ENCODE results near the gene CCDC92B.

Gene CCDC92B

GRCh38 chr17:2723505-2723996, 25.9 kb downstream of the CCDC92B start:
- peak overlapping the region in 1 of 7 experiments; percentile 63 for H3K4me3 ChIP-seq (ENCODE audit: control insufficient read depth in 1 of 7, extremely low read depth in 1 of 7, insufficient read depth in 4 of 7, low read depth in 2 of 7, low read length in 6 of 7)
- DNase-seq: no peak
- 94% methylated on average over 5 of the region's 18 CpGs for WGBS (ENCODE audit: insufficient coverage)

GRCh38 chr17:2722611-2723010, 26.8 kb downstream of the CCDC92B start:
- Histone ChIP-seq H3K9me3 (ENCODE audit: control extremely low read depth in 1 of 5, control insufficient read depth in 4 of 5, insufficient read depth in 2 of 5, low read depth in 1 of 5, low read length in 4 of 5) (no peaks in the 10 kb centered on the region), H3K27me3 (replicated peaks in 2 of 5; ENCODE audit: control insufficient read depth in 4 of 5, insufficient read depth in 5 of 5, low read length in 4 of 5) (peaks cover 0 to 13% (median 6%) of the 10 kb centered on the region in 5 experiments), H3K4me1 (ENCODE audit: control extremely low read depth in 1 of 4, control insufficient read depth in 4 of 4, insufficient read depth in 4 of 4, low read length in 3 of 4) (peaks cover 0 to 19% (median 12%) of the 10 kb centered on the region in 4 experiments), H3K27ac (ENCODE audit: insufficient read depth in 1 of 2, low read depth in 1 of 2, low read length in 2 of 2, poor library complexity in 1 of 2, severe bottlenecking in 2 of 2) (no peak overlapping the region), H3K36me3 (ENCODE audit: control insufficient read depth in 4 of 4, insufficient read depth in 4 of 4, low read length in 3 of 4) (no peaks in the 10 kb centered on the region), H3K4me3 (ENCODE audit: control insufficient read depth in 1 of 7, extremely low read depth in 1 of 7, insufficient read depth in 4 of 7, low read depth in 2 of 7, low read length in 6 of 7) (no peak overlapping the region)
- DNase-seq: no peak
- WGBS (ENCODE audit: insufficient coverage): 94% methylated on average over 5 of the region's 10 CpGs
- ChIA-PET POLR2A (no interaction called here), CTCF (no interaction called here)

More at GRCh38 chr17:2723505-2723996, 25.9 kb downstream of the CCDC92B start:
- CTCF ChIA-PET: interaction anchor here (1.3 to 1.9 kb wide), 2 partner anchors 10 to 19 kb away, joined by 3 to 8 read pairs; no protein-coding TSS in a partner anchor
- no peak overlapping the region for H3K27ac ChIP-seq (ENCODE audit: insufficient read depth in 1 of 2, low read depth in 1 of 2, low read length in 2 of 2, poor library complexity in 1 of 2, severe bottlenecking in 2 of 2)
- POLR2A ChIA-PET: no interaction called here
- no peaks in the 10 kb centered on the region for H3K9me3 ChIP-seq (ENCODE audit: control extremely low read depth in 1 of 5, control insufficient read depth in 4 of 5, insufficient read depth in 2 of 5, low read depth in 1 of 5, low read length in 4 of 5)
- peaks cover 0 to 14% (median 10%) of the 10 kb centered on the region in 4 experiments for H3K4me1 ChIP-seq (ENCODE audit: control extremely low read depth in 1 of 4, control insufficient read depth in 4 of 4, insufficient read depth in 4 of 4, low read length in 3 of 4)
- no peaks in the 10 kb centered on the region for H3K36me3 ChIP-seq (ENCODE audit: control insufficient read depth in 4 of 4, insufficient read depth in 4 of 4, low read length in 3 of 4)
- peaks cover 0 to 13% (median 6%) of the 10 kb centered on the region in 5 experiments for H3K27me3 ChIP-seq (replicated peaks in 2 of 5; ENCODE audit: control insufficient read depth in 4 of 5, insufficient read depth in 5 of 5, low read length in 4 of 5)

DNA sequence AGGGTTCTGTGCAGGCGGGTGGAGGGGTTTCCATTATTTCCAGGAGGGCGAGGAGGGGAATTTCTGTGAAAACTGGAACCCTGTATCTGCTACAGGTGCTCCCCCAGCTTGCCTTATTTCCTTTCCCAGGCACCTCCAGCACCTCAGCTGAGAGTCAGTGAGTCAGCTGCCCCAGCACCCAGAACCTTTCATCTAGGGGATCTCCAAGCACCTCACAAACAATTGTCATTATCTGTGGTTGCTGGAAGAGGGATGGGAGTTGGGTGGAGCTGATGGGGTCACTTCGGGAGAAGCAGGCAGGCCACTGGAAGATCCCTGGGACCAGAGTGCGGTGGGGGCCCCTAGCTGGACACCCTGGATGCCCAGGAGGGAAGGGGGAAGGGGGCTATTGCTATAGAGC, 27.8 kb downstream of the CCDC92B start:
- Histone ChIP-seq H3K36me3 (ENCODE audit: control insufficient read depth in 4 of 4, insufficient read depth in 4 of 4, low read length in 3 of 4) (no peaks in the 10 kb centered on the region), H3K27me3 (replicated peaks in 2 of 5; ENCODE audit: control insufficient read depth in 4 of 5, insufficient read depth in 5 of 5, low read length in 4 of 5) (peaks cover 0 to 13% (median 4%) of the 10 kb centered on the region in 5 experiments), H3K27ac (ENCODE audit: insufficient read depth in 1 of 2, low read depth in 1 of 2, low read length in 2 of 2, poor library complexity in 1 of 2, severe bottlenecking in 2 of 2) (no peak overlapping the region), H3K9me3 (ENCODE audit: control extremely low read depth in 1 of 5, control insufficient read depth in 4 of 5, insufficient read depth in 2 of 5, low read depth in 1 of 5, low read length in 4 of 5) (no peaks in the 10 kb centered on the region), H3K4me3 (ENCODE audit: control insufficient read depth in 1 of 7, extremely low read depth in 1 of 7, insufficient read depth in 4 of 7, low read depth in 2 of 7, low read length in 6 of 7) (no peak overlapping the region), H3K4me1 (ENCODE audit: control extremely low read depth in 1 of 4, control insufficient read depth in 4 of 4, insufficient read depth in 4 of 4, low read length in 3 of 4) (peaks cover 0 to 27% (median 18%) of the 10 kb centered on the region in 4 experiments)
- POLR2A ChIA-PET: no interaction called here
- WGBS (ENCODE audit: insufficient coverage): 100% methylated on average over 2 of the region's 4 CpGs
- no peak for DNase-seq
- CTCF ChIA-PET: no interaction called here

- no peak for DNase-seq
- H3K4me1 ChIP-seq (ENCODE audit: control extremely low read depth in 1 of 4, control insufficient read depth in 4 of 4, insufficient read depth in 4 of 4, low read length in 3 of 4): peaks cover 0 to 23% (median 19%) of the 10 kb centered on the region in 4 experiments
- WGBS (ENCODE audit: insufficient coverage): 82% methylated on average over 4 of the region's 4 CpGs
- no peaks in the 10 kb centered on the region for H3K36me3 ChIP-seq (ENCODE audit: control insufficient read depth in 4 of 4, insufficient read depth in 4 of 4, low read length in 3 of 4)
- POLR2A ChIA-PET: no interaction called here
- H3K27ac ChIP-seq (ENCODE audit: insufficient read depth in 1 of 2, low read depth in 1 of 2, low read length in 2 of 2, poor library complexity in 1 of 2, severe bottlenecking in 2 of 2): no peak overlapping the region
- H3K9me3 ChIP-seq (ENCODE audit: control extremely low read depth in 1 of 5, control insufficient read depth in 4 of 5, insufficient read depth in 2 of 5, low read depth in 1 of 5, low read length in 4 of 5): no peaks in the 10 kb centered on the region
- peaks cover 0 to 5% (median 0%) of the 10 kb centered on the region in 5 experiments for H3K27me3 ChIP-seq (replicated peaks in 2 of 5; ENCODE audit: control insufficient read depth in 4 of 5, insufficient read depth in 5 of 5, low read length in 4 of 5)
- no peak overlapping the region for H3K4me3 ChIP-seq (ENCODE audit: control insufficient read depth in 1 of 7, extremely low read depth in 1 of 7, insufficient read depth in 4 of 7, low read depth in 2 of 7, low read length in 6 of 7)
- CTCF ChIA-PET: interaction anchor here (0.5 to 1.3 kb wide), 2 partner anchors 14 to 126 kb away, joined by 4 read pairs; no protein-coding TSS in a partner anchor
Measured at GRCh38 chr17:2719861-2720260, 29.6 kb downstream of the CCDC92B start.

- Histone ChIP-seq H3K4me3 (ENCODE audit: control insufficient read depth in 1 of 7, extremely low read depth in 1 of 7, insufficient read depth in 4 of 7, low read depth in 2 of 7, low read length in 6 of 7) (no peak overlapping the region), H3K36me3 (ENCODE audit: control insufficient read depth in 4 of 4, insufficient read depth in 4 of 4, low read length in 3 of 4) (no peaks in the 10 kb centered on the region), H3K9me3 (ENCODE audit: control extremely low read depth in 1 of 5, control insufficient read depth in 4 of 5, insufficient read depth in 2 of 5, low read depth in 1 of 5, low read length in 4 of 5) (no peaks in the 10 kb centered on the region), H3K27ac (ENCODE audit: insufficient read depth in 1 of 2, low read depth in 1 of 2, low read length in 2 of 2, poor library complexity in 1 of 2, severe bottlenecking in 2 of 2) (no peak overlapping the region), H3K27me3 (replicated peaks in 2 of 5; ENCODE audit: control insufficient read depth in 4 of 5, insufficient read depth in 5 of 5, low read length in 4 of 5) (peaks cover 0 to 4% (median 0%) of the 10 kb centered on the region in 5 experiments), H3K4me1 (ENCODE audit: control extremely low read depth in 1 of 4, control insufficient read depth in 4 of 4, insufficient read depth in 4 of 4, low read length in 3 of 4) (peaks cover 0 to 15% (median 10%) of the 10 kb centered on the region in 4 experiments)
- POLR2A ChIA-PET: no interaction called here
- WGBS (ENCODE audit: insufficient coverage): 94% methylated on average over 4 of the region's 13 CpGs
- CTCF ChIA-PET: no interaction called here
- no peak for DNase-seq
Measured at GRCh38 chr17:2718150-2718938, 31.1 kb downstream of the CCDC92B start.

- POLR2A ChIA-PET: no interaction called here
- Histone ChIP-seq H3K9me3 (ENCODE audit: control extremely low read depth in 1 of 5, control insufficient read depth in 4 of 5, insufficient read depth in 2 of 5, low read depth in 1 of 5, low read length in 4 of 5) (no peaks in the 10 kb centered on the region), H3K4me1 (ENCODE audit: control extremely low read depth in 1 of 4, control insufficient read depth in 4 of 4, insufficient read depth in 4 of 4, low read length in 3 of 4) (peaks cover 1 to 25% (median 21%) of the 10 kb centered on the region in 4 experiments), H3K36me3 (ENCODE audit: control insufficient read depth in 4 of 4, insufficient read depth in 4 of 4, low read length in 3 of 4) (no peaks in the 10 kb centered on the region), H3K27me3 (replicated peaks in 2 of 5; ENCODE audit: control insufficient read depth in 4 of 5, insufficient read depth in 5 of 5, low read length in 4 of 5) (no peaks in the 10 kb centered on the region), H3K4me3 (ENCODE audit: control insufficient read depth in 1 of 7, extremely low read depth in 1 of 7, insufficient read depth in 4 of 7, low read depth in 2 of 7, low read length in 6 of 7) (peak overlapping the region in 1 of 7 experiments; percentile 10), H3K27ac (ENCODE audit: insufficient read depth in 1 of 2, low read depth in 1 of 2, low read length in 2 of 2, poor library complexity in 1 of 2, severe bottlenecking in 2 of 2) (peak overlapping the region in 1 of 2 experiments; percentile 43)
- DNase-seq: no peak
- 26% methylated on average over 3 of the region's 5 CpGs for WGBS (ENCODE audit: insufficient coverage)
- CTCF ChIA-PET: interaction anchor here (1.1 kb wide), 1 partner anchor 110 kb away, joined by 3 read pairs; no protein-coding TSS in a partner anchor
Measured at GRCh38 chr17:2716649-2717048, 32.8 kb downstream of the CCDC92B start.

DNA sequence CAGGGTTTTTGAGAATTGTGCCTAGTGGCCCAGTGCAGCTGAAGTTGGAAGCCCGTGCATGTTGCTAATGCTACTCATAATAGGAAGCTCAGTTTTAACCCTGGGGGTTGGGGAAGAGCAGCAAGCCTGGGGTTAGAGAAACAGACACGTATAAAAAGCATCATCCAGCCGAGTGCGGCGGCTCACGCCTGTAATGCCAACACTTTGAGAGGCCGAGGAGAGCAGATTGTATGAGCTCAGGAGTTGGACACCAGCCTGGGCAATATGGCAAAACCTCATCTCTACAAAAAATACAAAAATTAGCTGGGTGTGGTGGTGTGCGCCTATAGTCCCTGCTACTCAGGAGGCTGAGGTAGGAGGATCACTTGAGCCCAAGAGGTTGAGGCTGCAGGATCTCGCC, 35.6 kb downstream of the CCDC92B start:
- Histone ChIP-seq H3K27ac (ENCODE audit: insufficient read depth in 1 of 2, low read depth in 1 of 2, low read length in 2 of 2, poor library complexity in 1 of 2, severe bottlenecking in 2 of 2) (no peak overlapping the region), H3K4me3 (ENCODE audit: control insufficient read depth in 1 of 7, extremely low read depth in 1 of 7, insufficient read depth in 4 of 7, low read depth in 2 of 7, low read length in 6 of 7) (no peak overlapping the region), H3K27me3 (replicated peaks in 2 of 5; ENCODE audit: control insufficient read depth in 4 of 5, insufficient read depth in 5 of 5, low read length in 4 of 5) (no peaks in the 10 kb centered on the region), H3K9me3 (ENCODE audit: control extremely low read depth in 1 of 5, control insufficient read depth in 4 of 5, insufficient read depth in 2 of 5, low read depth in 1 of 5, low read length in 4 of 5) (no peaks in the 10 kb centered on the region), H3K36me3 (ENCODE audit: control insufficient read depth in 4 of 4, insufficient read depth in 4 of 4, low read length in 3 of 4) (no peaks in the 10 kb centered on the region), H3K4me1 (ENCODE audit: control extremely low read depth in 1 of 4, control insufficient read depth in 4 of 4, insufficient read depth in 4 of 4, low read length in 3 of 4) (peaks cover 4 to 48% (median 43%) of the 10 kb centered on the region in 4 experiments)
- POLR2A ChIA-PET: interaction anchor here (0.6 kb wide), 1 partner anchor 240 kb away, joined by 3 read pairs; no protein-coding TSS in a partner anchor
- CTCF ChIA-PET: interaction anchor here (2.6 kb wide), 1 partner anchor 10 kb away, joined by 8 read pairs; no protein-coding TSS in a partner anchor
- DNase-seq: no peak
- 99% methylated on average over 6 of the region's 9 CpGs for WGBS (ENCODE audit: insufficient coverage)
